Panc1 (cell line): ENCODE results near the gene UCP3.
"Not testable (repeated sequence)": the region's sequence is repeated elsewhere in the genome, so short reads cannot be mapped to it uniquely, and the experiment has no call there.

Experiments
- POLR2AphosphoS5 ChIP-seq: IDR thresholded peaks from 2 replicates; pipeline ENCODE4 v1.6.1; 2012; ENCODE audit warnings: mild to moderate bottlenecking, low read depth, low read length, moderate library complexity
- SIN3A ChIP-seq: IDR thresholded peaks from 2 replicates; pipeline ENCODE4 v1.6.1; 2012; ENCODE audit warnings: low read depth, mild to moderate bottlenecking, low read length, moderate library complexity, borderline replicate concordance; ENCODE audit not compliant: insufficient read depth
- TCF7L2 ChIP-seq: IDR thresholded peaks from 2 replicates; pipeline ENCODE4 v1.6.1; 2011; ENCODE audit warnings: mild to moderate bottlenecking, low read depth, low read length, inconsistent platforms
- TF ChIP-seq, protein P1 (sequence below): fragments of 450-650 bp; IDR thresholded peaks from 2 replicates; pipeline ENCODE4 v1.5.1; 2017; ENCODE audit warnings: mild to moderate bottlenecking
- TF ChIP-seq, protein P2 (sequence below), 2 experiments: IDR thresholded peaks; 2 replicates each; pipeline ENCODE4 v1.6.1; 2011 to 2012; ENCODE audit warnings: low read depth in 2 of 2, control low read depth in 1 of 2, low read length in 1 of 2, mild to moderate bottlenecking in 1 of 2, moderate library complexity in 1 of 2; ENCODE audit not compliant: insufficient read depth in 1 of 2

DNA sequence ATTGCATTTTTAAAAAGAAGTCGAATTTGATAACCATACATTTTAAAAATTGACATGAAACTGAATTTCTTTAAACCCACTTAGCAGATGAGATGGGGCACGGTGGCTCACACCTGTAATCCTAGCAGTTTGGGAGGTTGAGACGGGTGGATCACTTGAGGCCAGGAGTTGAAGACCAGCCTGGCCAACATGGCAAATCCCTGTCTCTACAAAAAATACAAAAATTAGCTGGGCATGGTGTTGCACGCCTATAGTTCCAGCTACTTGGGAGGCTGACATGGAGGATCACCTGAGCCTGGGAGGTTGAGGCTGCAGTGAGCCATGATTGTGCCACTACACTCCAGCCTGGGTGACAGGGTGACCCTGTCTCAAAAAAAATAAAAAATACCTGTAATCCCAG, 23.2 kb downstream of the UCP3 start:
- TF ChIP-seq, protein P1, sequence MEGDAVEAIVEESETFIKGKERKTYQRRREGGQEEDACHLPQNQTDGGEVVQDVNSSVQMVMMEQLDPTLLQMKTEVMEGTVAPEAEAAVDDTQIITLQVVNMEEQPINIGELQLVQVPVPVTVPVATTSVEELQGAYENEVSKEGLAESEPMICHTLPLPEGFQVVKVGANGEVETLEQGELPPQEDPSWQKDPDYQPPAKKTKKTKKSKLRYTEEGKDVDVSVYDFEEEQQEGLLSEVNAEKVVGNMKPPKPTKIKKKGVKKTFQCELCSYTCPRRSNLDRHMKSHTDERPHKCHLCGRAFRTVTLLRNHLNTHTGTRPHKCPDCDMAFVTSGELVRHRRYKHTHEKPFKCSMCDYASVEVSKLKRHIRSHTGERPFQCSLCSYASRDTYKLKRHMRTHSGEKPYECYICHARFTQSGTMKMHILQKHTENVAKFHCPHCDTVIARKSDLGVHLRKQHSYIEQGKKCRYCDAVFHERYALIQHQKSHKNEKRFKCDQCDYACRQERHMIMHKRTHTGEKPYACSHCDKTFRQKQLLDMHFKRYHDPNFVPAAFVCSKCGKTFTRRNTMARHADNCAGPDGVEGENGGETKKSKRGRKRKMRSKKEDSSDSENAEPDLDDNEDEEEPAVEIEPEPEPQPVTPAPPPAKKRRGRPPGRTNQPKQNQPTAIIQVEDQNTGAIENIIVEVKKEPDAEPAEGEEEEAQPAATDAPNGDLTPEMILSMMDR, result not testable (repeated sequence)
- not testable (repeated sequence) for TF ChIP-seq TCF7L2, SIN3A, POLR2AphosphoS5
- TF ChIP-seq, protein P2, sequence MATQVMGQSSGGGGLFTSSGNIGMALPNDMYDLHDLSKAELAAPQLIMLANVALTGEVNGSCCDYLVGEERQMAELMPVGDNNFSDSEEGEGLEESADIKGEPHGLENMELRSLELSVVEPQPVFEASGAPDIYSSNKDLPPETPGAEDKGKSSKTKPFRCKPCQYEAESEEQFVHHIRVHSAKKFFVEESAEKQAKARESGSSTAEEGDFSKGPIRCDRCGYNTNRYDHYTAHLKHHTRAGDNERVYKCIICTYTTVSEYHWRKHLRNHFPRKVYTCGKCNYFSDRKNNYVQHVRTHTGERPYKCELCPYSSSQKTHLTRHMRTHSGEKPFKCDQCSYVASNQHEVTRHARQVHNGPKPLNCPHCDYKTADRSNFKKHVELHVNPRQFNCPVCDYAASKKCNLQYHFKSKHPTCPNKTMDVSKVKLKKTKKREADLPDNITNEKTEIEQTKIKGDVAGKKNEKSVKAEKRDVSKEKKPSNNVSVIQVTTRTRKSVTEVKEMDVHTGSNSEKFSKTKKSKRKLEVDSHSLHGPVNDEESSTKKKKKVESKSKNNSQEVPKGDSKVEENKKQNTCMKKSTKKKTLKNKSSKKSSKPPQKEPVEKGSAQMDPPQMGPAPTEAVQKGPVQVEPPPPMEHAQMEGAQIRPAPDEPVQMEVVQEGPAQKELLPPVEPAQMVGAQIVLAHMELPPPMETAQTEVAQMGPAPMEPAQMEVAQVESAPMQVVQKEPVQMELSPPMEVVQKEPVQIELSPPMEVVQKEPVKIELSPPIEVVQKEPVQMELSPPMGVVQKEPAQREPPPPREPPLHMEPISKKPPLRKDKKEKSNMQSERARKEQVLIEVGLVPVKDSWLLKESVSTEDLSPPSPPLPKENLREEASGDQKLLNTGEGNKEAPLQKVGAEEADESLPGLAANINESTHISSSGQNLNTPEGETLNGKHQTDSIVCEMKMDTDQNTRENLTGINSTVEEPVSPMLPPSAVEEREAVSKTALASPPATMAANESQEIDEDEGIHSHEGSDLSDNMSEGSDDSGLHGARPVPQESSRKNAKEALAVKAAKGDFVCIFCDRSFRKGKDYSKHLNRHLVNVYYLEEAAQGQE (IDR thresholded peaks at IDR 0.05; ENCODE audit: insufficient read depth in 1 of 2, low read depth in 2 of 2, low read length in 1 of 2), result not testable (repeated sequence)
